B cell (primary cell): ENCODE data around the gene NCAPH2. TPM values are rescaled to one million over a fixed set of nuclear protein-coding genes. Genes with fewer than 3 reads are reported as not detected.

Source experiments
- ATAC-seq: fragments of 200-7000 bp; cut with Tn5 transposase; one replicate; pipeline ENCODE4 v1.10.0; 2021; ENCODE audit warnings: low read depth, mild to moderate bottlenecking, moderate number of reproducible peaks, moderate library complexity
- CTCF ChIA-PET: fragments of 350-600 bp; sonication (Branson Sonifier 250); formaldehyde crosslinking; loops from one replicate; lab custom pipeline; 2021; ENCODE audit warnings: antibody characterized with exemption, inconsistent platforms; lab: Charles Lee
- POLR2A ChIA-PET: fragments of 350-600 bp; sonication (Branson Sonifier 250); formaldehyde crosslinking; loops from one replicate; lab custom pipeline; 2021; ENCODE audit warnings: antibody characterized with exemption; lab: Charles Lee
- DNase-seq: peaks from one replicate; pipeline ENCODE4 v3.0.0; 2013
- H2AFZ ChIP-seq: 2 replicates; pipeline ENCODE4 v1.6.1; 2012; ENCODE audit warnings: mild to moderate bottlenecking, low read depth, low read length; ENCODE audit not compliant: insufficient read depth, poor library complexity, severe bottlenecking
- H3K27ac ChIP-seq, 2 donors: 1 replicate in 1 of 2; 2 replicates in 1 of 2; pipeline ENCODE4 v1.5.1; 2012 to 2013; ENCODE audit warnings: low read length in 2 of 2, mild to moderate bottlenecking in 2 of 2, moderate library complexity in 1 of 2
- H3K27me3 ChIP-seq, 4 experiments: fragments of 200-600 bp in 1 of 4; sonication (generic) in 1 of 4; replicated peaks in 1 of 4; 1 replicate in 2 of 4; 2 replicates in 2 of 4; pipeline versions ENCODE4 v1.6.1 to v1.7.0; 2013 to 2016; ENCODE audit warnings: low read length in 3 of 4, mild to moderate bottlenecking in 2 of 4, mixed read lengths in 1 of 4, moderate library complexity in 1 of 4; ENCODE audit not compliant: insufficient read depth in 4 of 4, control insufficient read depth in 3 of 4; ENCODE audit errors: control extremely low read depth in 1 of 4
- H3K36me3 ChIP-seq, 2 experiments: replicated peaks in 1 of 2; 1 replicate in 1 of 2; 2 replicates in 1 of 2; pipeline versions ENCODE4 v1.6.1 to v1.7.1; 2013; ENCODE audit warnings: low read length in 1 of 2; ENCODE audit not compliant: insufficient read depth in 2 of 2, control insufficient read depth in 1 of 2; ENCODE audit errors: control extremely low read depth in 1 of 2, extremely low read depth in 1 of 2
- H3K4me1 ChIP-seq, 2 donors: fragments of 200-600 bp in 1 of 2; sonication (generic) in 1 of 2; 1 replicate in 1 of 2; 2 replicates in 1 of 2; pipeline versions ENCODE4 v1.5.1 to v1.6.1; 2013 to 2017; ENCODE audit warnings: low read length in 2 of 2; ENCODE audit not compliant: control insufficient read depth in 2 of 2, insufficient read depth in 2 of 2
- H3K4me2 ChIP-seq: replicated peaks from 2 replicates; pipeline ENCODE3; 2012; ENCODE audit warnings: mild to moderate bottlenecking, low read depth, low read length; ENCODE audit not compliant: poor library complexity, severe bottlenecking
- H3K4me3 ChIP-seq, 5 experiments: fragments of 200-600 bp in 1 of 5; sonication (generic) in 1 of 5; 1 replicate in 3 of 5; 2 replicates in 2 of 5; pipeline versions ENCODE4 v1.5.1 to v1.7.0; 2011 to 2016; ENCODE audit warnings: low read length in 4 of 5, mild to moderate bottlenecking in 4 of 5, low read depth in 2 of 5, control low read depth in 1 of 5, moderate library complexity in 1 of 5; ENCODE audit not compliant: insufficient read depth in 1 of 5; ENCODE audit errors: control extremely low read depth in 1 of 5, extremely low read depth in 1 of 5
- H3K79me2 ChIP-seq: fragments of 200-600 bp; sonication (generic); one replicate; pipeline ENCODE4 v1.6.0; 2016; ENCODE audit warnings: low read length; ENCODE audit not compliant: control insufficient read depth, insufficient read depth
- H3K9ac ChIP-seq: fragments of 200-600 bp; sonication (generic); 2 replicates; pipeline ENCODE4 v1.6.1; 2017; ENCODE audit warnings: mild to moderate bottlenecking, low read length, moderate library complexity
- H3K9me3 ChIP-seq, 3 donors: one replicate each; pipeline versions ENCODE4 v1.6.1 to v1.7.1; 2013; ENCODE audit warnings: low read length in 2 of 3; ENCODE audit not compliant: control insufficient read depth in 2 of 3, insufficient read depth in 1 of 3; ENCODE audit errors: control extremely low read depth in 1 of 3
- H4K20me1 ChIP-seq: 2 replicates; pipeline ENCODE4 v1.6.0; 2012; ENCODE audit warnings: mild to moderate bottlenecking, low read length; ENCODE audit not compliant: insufficient read depth, control insufficient read depth, poor library complexity, severe bottlenecking
- H3K27ac Mint-ChIP-seq: one replicate; pipeline ENCODE4 v1.8.0; 2021; ENCODE audit warnings: mixed read lengths
- H3K27me3 Mint-ChIP-seq: one replicate; pipeline ENCODE4 v1.8.0; 2021; ENCODE audit warnings: mixed read lengths
- H3K4me1 Mint-ChIP-seq: one replicate; pipeline ENCODE4 v1.8.0; 2021; ENCODE audit warnings: mixed read lengths
- H3K4me3 Mint-ChIP-seq: one replicate; pipeline ENCODE4 v1.8.0; 2021; ENCODE audit warnings: mixed read lengths
- H3K9me3 Mint-ChIP-seq: one replicate; pipeline ENCODE4 v1.8.0; 2022; ENCODE audit warnings: mixed read lengths; ENCODE audit not compliant: insufficient read depth
- CTCF ChIP-seq: fragments of 200-600 bp; IDR thresholded peaks from one replicate; pipeline ENCODE4 v1.8.0; 2022; ENCODE audit warnings: antibody characterized with exemption, mild to moderate bottlenecking
- EZH2 ChIP-seq: IDR thresholded peaks from 2 replicates; pipeline ENCODE4 v1.6.1; 2012; ENCODE audit warnings: borderline replicate concordance, low read depth, mild to moderate bottlenecking, moderate library complexity, low read length; ENCODE audit not compliant: insufficient read depth, poor library complexity, severe bottlenecking
- WGBS: methylation state at CpG from one replicate; pipeline ENCODE4 v1.1.5; 2013; ENCODE audit warnings: missing lambda C conversion rate; ENCODE audit not compliant: insufficient coverage; 5-methylcytosine and 5-hydroxymethylcytosine counted together
- intact Hi-C: fragments of 100-400 bp; cut with micrococcal nuclease; formaldehyde crosslinking; loops from one replicate; pipeline ENCODE4 v1.10.0; 2022
- polyA plus RNA-seq: library from polyadenylated mRNA; depleted of rRNA; stranded (reverse); fragments of >200 nt; gene quantifications from 2 replicates; pipeline ENCODE4 v1.2.3, GENCODE V29; 2012
- total RNA-seq, 2 donors: library from RNA; stranded (reverse); fragments of 120-200 nt in 1 of 2; gene quantifications; 1 replicate in 1 of 2; 2 replicates in 1 of 2; pipeline versions ENCODE4 v1.2.3 to v1.2.4, GENCODE V29; 2013 to 2022

NCAPH2 gene
- total and polyA plus RNA-seq, 2 donors (not counting 1 experiment from before 2014, with no cell fraction given): 47.1 to 76.9 TPM

GRCh38 chr22:50573491-50574382 is 65.7 kb downstream of the NCAPH2 start:
- peaks cover 4% of the 10 kb centered on the region for H4K20me1 ChIP-seq
- WGBS: 97% methylated on average over 23 of the region's 26 CpGs
- Mint-ChIP-seq H3K4me1 (peaks cover 18% of the 10 kb centered on the region), H3K27ac (no peak overlapping the region), H3K27me3 (no peaks in the 10 kb centered on the region), H3K9me3 (no peaks in the 10 kb centered on the region), H3K4me3 (no peak overlapping the region)
- ChIA-PET CTCF (no interaction called here), POLR2A (interaction anchor here (0.7 kb wide), 1 partner anchor 9 kb away, joined by 3 read pairs; no protein-coding TSS in a partner anchor)
- TF ChIP-seq EZH2 (no peak), CTCF (no peak)
- intact Hi-C loops: no loop called here
- H3K4me3 ChIP-seq: no peak overlapping the region
- H3K9me3 ChIP-seq: no peaks in the 10 kb centered on the region
- DNase-seq (no peak), ATAC-seq (no peak)
- H2AFZ ChIP-seq: no peak overlapping the region
- H3K4me2 ChIP-seq: no peak overlapping the region
- H3K36me3 ChIP-seq: peaks cover 0 to 26% of the 10 kb centered on the region in 2 experiments
- no peaks in the 10 kb centered on the region for H3K79me2 ChIP-seq
- H3K9ac ChIP-seq: no peak overlapping the region
- peaks cover 0 to 18% of the 10 kb centered on the region in 2 donors for H3K4me1 ChIP-seq
- no peak overlapping the region for H3K27ac ChIP-seq
- no peaks in the 10 kb centered on the region for H3K27me3 ChIP-seq

GRCh38 chr22:50574383-50574755 is 66.3 kb downstream of the NCAPH2 start:
- Histone ChIP-seq H2AFZ (no peak overlapping the region), H3K36me3 (peaks cover 0 to 27% of the 10 kb centered on the region in 2 experiments), H3K4me3 (no peak overlapping the region), H3K9me3 (no peaks in the 10 kb centered on the region), H3K4me2 (no peak overlapping the region), H3K27ac (no peak overlapping the region), H4K20me1 (peaks cover 5% of the 10 kb centered on the region), H3K79me2 (no peaks in the 10 kb centered on the region), H3K27me3 (no peaks in the 10 kb centered on the region), H3K4me1 (peaks cover 0 to 18% of the 10 kb centered on the region in 2 donors), H3K9ac (no peak overlapping the region)
- no peaks in the 10 kb centered on the region for H3K27me3 Mint-ChIP-seq
- TF ChIP-seq EZH2 (no peak), CTCF (no peak)
- peaks cover 17% of the 10 kb centered on the region for H3K4me1 Mint-ChIP-seq
- no peak overlapping the region for H3K27ac Mint-ChIP-seq
- H3K4me3 Mint-ChIP-seq: no peak overlapping the region
- ChIA-PET CTCF (no interaction called here), POLR2A (no interaction called here)
- 96% methylated on average over 10 of the region's 11 CpGs for WGBS
- intact Hi-C loops: no loop called here
- ATAC-seq (no peak), DNase-seq (no peak)
- H3K9me3 Mint-ChIP-seq: no peaks in the 10 kb centered on the region
